ENCODE data around the gene SLC4A11.
"Not testable (repeated sequence)": the region's sequence is repeated elsewhere in the genome, so short reads cannot be mapped to it uniquely, and the experiment has no call there.

SLC4A11 gene

DNA sequence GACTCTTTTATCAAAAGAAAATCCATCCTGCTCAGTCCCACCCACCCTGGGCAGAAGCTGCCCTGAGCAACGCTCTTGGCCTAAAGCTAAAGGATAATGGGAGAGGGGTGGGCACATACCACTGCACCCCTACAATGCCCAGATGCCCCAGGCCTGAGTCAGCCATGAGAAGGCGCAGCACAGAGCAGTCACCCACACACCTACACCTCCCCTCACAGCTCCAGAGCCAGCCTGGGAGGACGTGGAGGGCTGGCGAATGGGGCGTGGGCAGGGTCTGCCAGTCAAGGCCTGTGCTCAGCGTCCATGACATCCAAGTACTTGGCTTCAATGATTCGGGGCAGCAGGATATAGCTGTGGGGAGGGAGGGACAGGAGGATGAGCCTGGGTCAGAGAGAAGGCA lies 11.5 kb downstream of the SLC4A11 start:
- no peak for DNase-seq

DNA sequence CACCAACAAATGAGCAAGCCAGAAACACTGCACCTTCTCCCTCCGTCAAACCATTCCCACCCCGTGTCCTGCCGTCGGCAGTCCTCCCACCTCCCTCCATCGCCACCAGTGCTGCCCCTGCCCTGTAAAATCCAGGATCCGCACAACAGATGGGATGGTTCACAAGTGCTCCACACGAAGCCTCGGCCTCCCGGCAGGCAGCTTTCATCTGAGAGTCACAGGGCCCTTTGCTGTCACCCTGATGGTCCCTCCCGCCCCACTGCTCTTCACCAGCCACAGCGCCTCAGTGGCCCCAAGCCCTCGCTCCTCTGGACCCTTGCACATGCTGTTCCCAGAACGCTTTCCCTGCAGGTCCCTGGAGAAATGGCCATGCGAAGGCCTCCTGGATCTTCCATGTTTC lies 12.1 kb downstream of the SLC4A11 start:
- no peak for DNase-seq

DNA sequence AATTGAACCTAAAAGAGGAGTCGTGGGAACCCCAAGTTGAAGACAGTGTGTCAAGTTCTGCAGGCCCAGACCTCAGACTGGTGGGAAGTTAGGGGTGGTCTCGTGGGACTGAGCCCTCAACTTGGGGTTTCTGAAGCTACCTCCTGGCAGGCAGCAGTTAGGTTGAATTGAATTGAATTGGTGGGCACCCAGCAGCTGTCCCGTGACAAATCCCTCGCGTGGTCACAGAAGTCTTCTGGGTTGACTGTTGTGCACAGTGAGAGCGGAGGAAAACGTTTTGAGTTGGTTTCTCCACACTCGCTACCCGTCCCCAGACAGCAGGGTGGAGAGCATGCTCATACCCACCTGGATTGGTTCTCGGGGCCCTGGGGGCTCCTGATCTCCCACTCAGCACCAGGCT lies 12.9 kb downstream of the SLC4A11 start:
- DNase-seq: no peak

DNA sequence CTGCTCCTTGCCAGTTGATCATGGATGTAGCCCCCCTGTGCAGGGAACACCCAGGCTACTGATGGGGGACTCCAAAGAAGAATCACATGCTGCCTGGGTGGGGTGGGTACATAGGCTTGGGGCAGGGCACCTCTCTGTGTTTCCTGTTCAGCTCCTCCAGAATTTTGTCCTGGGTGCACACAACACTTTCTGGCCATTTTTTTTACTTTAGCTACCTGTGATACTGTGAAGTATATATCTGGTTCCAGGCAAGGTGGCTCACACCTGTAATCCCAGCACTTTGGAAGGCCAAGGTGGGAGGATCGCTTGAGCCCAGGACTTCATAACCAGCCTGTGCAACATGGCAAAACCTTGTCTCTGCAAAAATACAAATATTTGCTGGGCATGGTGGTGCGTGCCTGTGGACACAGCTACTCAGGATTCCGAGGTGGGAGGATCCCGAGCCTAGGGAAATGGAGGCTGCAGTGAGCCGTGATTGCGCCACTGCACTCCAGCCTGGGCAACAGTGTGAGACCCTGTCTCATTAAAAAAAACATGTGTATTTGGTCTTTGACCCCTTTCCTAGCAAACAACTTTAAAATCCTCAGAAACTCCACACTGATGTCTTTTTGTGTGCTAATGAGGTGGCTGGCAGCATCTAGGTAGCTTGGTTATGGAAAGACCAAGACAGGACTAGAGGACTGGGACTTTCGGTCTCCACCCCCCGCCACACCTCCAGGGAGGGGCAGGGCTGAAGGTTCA lies 14.1 kb downstream of the SLC4A11 start:
- peak; percentile 19 for DNase-seq

DNA sequence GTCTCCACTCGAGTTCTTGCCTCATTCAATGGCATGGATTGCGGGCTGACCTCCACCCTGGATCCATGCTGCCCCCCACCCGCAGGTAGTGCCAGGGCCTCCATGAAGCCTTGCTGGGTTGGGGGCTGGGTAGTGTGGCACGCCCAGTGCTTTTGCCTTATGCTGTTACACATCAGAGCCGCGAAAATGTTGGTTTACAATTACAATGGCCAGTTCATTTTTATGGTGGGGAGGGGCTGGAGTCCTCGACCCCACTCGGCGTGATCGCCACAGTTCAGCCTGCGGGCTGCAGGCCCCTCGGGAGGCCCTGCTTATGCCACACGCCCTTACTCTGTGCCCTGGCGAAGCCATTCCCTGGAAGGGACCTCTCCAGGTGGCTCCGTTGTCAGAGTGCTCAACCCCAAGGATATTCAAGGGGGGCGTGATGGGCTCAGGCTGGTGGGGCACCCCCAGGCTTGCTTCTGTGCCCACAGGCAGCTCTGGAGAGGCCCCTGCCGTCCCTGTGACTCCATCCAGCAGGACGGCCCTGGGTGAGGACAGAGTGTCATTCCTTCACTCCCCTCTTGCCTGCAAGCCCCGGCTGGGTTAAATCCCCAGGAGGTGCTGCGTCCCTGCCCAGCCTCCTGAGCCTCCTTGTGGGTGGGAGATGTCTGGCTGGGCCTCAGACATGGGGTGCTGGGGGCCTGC lies 14.9 kb downstream of the SLC4A11 start:
- DNase-seq: no peak

DNA sequence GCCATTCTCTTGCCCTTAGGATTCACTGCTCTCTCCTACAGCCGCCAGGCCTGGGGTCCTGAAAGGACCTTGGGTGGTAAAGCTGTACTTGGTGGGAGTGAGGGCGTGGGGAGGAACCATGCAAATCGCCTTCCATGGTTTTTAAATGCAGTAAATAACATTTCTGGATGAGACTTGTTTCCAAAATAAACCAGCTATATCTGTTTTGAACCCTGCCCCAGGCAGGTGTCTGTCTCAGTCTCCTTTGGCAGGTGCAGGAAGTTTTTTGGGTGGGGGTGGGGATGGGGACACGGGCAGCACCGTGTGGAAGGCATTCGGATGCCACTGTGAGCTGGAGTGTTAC lies 15.4 kb downstream of the SLC4A11 start:
- no peak for DNase-seq

DNA sequence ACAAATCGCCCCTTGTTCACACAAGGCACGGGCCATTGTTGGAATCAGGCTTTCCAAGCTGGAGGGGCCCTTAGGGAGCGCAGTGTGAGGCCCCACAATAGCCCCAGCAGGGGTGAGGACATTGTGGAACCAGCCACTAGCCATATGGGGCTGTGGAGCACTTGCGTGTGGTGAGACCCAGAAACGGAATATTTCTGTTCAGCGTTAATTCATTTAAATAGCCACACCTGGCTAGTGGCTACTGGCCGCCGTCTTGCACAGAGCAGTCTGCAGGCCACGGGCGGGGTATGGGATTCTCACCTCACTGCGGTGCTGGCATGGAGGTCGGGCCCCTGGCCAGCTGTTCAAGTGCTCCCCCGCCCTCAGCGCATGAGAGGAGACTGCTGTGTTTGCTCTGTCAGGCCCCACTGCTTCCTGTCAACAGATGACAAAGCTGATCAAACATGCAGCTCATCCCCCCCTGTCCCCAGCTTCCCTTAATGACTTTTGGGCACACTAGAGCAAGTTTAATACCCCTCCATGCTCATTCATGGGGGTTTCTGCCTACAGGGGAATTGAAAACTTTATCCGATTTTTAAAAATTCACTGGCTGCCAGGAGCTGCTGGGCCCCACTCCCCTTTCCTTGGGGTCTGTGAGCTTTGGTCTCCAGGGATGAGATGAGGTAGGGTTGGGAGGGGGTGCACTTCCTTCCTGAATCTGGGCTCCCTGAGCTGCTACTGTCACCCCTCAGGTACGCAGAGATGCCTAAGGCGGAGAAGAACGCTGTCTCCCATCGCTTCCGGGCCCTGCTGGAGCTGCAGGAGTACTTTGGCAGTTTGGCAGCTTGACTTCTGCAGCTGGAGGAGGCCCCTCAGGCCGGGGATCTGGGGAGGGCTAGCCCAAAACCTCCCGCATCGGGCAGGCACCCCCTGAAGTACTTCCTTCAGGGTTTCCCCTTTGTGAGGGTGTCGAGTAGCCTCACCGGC lies 16.1 kb downstream of the SLC4A11 start:
- DNase-seq: peak; percentile 99

DNA sequence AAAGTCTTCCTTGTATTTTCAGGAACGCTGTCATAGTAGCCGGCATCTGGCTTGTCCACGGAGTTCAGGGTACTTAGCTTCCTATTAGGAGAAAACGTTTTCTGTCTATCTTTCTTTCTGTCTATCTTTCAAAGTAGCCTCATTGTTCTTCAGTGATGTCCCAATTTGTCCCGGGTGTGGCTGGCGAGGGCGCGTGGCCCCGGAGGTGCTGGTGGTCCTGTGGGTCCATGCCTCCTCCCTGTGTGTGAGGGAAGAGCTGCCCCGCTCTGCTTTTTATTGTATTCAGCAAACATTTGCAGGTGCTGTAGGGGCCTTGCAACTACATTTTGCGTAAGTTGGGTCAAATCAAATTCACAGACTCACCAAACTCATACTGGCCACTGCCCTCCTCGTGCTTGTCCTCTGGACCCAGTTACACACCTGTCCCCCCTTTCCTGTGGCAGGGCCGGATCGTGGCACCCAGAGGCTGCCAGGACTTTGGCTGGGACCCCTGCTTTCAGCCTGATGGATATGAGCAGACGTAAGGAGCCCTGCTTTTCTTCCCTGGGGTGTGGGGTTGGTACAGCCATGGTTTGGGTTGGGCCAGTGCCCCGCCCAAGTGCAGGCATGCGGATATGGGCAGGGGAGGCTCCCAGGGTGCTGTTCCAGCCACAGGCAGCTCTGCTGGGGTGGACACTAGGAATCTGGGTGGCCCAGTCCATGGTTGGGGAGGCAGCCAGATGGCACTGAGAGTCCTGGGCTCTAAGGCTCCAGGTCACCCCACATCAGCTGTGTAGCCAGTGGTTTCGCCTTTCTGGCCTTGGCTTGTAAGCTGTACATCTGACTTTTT lies 17.4 kb downstream of the SLC4A11 start:
- DNase-seq: no peak

DNA sequence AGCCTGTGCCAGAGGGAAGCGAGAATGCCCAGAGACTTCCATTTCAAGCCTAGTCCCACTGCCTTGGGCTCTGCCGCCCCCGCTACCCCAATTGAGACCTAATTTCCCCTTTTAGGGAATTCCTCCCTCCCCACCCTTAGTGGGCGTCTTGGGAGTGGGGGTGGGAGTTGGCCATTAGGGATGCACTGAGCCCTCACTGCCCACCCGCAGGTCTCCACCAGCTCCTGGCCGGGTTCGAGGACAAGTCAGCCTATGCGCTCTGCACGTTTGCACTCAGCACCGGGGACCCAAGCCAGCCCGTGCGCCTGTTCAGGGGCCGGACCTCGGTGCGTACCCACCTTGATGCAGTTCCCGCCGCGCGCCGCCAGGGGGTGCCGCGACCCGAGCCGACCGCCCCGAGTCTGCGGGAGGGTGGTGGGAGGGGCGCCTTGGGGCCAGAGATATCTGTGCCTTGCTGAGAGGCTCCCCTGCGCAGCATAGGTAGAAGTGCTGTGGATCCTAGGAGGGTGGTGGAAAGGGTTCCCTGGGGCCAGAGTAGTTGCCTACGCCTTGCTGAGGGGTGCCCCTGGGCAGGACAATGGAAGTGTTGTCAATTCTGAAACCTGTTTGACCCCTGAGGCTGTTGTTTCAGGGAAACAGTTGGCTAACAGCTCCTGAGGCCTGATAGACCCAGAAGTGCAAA lies 20.5 kb downstream of the SLC4A11 start:
- DNase-seq: peak; percentile 63

DNA sequence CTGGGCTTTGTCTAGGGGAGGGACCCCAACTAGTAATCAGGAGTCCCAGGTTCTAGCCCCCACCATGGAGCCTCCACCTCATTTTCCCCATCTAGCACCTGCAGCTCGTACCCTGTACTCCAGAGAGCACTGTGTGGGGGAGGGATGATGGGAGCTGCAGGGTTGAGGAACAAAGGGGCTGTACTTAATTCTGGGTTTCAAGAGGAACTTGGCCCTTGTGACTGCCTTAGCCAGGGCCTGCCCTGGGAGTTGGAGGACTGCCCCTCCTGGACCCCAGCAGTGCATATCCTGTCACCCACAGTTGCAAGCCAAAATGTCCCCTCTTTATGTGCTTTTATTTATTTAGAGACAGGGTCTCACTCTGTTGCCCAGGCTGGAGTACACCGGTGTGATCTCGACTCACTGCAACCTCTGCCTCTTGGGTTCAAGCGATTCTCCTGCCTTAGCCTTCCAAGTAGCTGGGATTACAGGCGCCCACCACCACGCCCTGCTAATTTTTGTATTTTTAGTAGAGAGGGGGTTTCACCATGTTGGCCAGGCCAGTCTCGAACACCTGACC lies 23.6 kb downstream of the SLC4A11 start:
- DNase-seq: not testable (repeated sequence)

DNA sequence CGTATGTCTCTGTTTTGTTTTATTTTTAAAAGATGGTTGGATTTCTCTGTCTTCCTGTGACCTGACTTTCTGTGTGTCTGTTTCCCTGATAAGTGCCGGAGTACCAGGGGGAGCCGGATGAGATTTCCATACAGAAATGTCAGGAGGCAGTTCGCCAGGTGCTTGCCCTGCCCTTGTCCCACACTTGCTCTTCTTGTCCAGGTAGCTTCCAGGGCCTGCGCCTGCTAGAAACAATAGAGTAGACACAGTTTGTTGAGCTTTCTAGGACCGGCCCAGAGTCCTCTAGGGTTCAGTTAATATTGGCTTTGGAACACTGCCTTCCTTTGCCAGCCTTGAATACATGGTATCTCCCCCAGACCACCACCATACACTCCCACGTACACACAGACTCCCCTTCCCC lies 25.8 kb downstream of the SLC4A11 start:
- DNase-seq: no peak

DNA sequence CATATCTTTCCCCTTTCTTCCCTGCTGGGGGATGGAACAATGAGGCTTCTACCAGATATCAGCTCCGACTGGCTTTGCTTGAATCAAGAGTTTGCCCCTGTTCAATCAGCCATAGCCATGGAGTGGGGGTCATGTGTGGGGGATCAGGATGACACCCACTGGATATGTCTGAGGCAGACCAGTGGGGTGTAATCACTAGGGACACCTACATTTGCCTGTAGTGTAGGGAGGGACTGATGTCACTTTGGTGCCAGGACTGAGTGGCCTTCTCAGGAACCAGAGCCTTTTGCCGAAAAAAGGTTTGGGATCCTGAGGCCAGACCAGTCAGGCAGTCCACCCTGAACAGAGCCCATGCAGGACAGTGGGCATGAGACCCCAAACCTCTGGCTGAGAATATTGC lies 28.6 kb downstream of the SLC4A11 start:
- DNase-seq: no peak

DNA sequence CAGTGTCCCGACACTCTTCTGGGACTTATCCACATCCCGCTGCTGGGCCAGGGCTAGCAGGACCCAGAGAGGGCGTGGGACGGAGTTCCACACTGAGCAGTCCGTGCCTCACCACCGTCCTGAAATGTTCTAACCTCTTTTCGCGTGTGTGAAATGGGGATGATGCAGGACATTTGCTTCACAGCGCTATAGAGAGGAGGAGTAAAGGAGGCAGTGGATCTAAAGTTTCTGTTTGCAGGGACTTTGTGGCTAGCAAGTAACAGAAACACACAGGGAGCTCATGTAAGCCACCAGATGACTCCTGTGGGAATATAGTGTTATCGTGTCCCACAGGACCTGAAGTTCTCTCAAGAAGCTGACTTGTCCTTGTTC lies 29.1 kb downstream of the SLC4A11 start:
- no peak for DNase-seq

DNA sequence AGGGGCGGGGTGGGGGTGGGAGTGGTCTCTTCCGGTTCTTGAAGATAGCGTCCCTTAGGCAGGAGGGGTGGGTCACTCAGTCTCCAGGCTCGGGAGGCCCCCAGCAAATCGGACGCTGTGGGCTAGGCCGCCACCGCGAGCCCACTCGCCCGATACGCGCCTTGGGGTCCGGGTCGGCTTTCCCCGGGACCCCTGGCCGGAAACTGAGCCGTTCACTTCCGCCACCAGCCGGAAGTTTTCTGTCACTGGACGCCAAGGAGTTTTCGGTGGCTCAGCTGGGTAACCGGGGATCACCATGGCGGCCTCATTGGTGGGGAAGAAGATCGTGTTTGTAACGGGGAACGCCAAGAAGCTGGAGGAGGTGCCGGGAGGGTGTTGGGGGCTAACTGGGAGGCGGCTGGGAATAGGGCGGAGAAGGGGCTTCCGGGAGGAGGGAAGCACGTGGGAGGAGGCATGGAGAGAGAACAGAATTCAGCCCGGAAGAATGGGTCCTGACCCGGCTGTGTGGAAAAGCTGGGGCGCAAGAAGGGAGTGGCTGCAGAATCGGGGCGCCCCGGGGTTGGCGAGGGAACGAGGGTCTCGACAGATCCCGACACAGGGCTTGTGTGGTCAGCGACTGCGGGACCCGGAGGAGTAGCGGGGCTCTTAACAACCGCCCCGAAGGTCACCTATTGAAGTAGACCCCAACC lies 29.6 kb downstream of the SLC4A11 start, which contains the start of gene ITPA:
ITPA (plus strand) TSS at position 242 of the 689 bp plus-strand sequence; CDS start at position 296, 54 bp downstream.
- DNase-seq: no peak

DNA sequence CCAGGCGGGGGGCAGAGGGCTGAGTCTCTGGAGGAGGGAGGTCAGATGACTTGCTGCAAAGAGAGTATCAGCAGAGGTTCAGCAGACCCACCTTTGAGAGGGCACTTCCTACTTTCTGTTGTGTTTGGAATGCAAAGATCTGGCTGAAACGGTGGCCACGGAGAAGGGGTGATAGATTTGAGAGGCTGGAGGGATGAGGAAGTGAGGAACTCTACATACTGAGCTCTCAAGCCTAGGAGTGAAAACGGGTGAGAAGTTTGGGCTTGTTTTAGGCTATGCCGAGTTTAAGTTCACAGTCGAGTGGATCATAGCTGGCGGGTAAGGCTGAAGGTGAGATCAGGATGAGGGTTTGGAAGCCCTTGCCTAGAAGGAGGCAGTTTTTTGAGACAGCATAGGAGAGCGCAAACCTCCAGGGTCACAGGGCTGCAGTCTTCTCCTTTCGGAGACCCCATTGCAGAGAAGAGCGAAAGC lies 30.2 kb downstream of the SLC4A11 start:
- no peak for DNase-seq

DNA sequence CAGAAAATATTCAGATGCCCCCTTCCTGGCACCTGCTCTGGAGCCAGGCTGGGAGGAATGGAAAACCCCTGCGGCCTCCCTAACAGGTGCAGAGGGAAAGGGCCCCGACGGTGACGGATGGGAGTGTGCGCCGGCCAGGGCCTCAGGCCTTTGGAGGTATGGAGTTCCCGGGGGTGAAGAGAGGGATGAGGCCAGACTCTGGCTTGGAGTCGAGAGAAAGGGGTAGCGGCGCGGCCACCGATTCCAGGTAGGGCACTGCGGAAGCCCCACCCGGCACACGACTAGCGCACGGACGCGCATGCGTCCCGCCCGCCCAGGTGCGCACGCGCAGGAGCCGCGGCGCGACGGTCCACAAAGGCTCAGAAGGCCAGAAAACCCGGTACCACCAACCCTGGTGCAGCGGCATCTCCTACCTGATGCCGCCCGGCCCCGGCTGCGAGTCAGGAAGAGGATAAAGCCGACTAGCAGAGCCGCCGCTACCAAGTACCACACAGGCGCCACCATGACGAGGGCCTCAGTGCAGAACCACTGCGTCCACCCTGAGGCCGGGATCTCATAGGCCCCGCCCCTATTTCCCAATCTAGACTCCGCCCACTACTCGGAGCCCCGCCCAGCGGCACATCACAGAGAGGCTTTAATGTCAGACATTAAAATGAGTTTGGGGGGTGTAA lies 34.7 kb downstream of the SLC4A11 start, which contains the start of gene DDRGK1:
DDRGK1 (minus strand) TSS at position 559 of the 671 bp plus-strand sequence; CDS start at position 504, 55 bp downstream.
- peak; percentile 88 for DNase-seq

DNA sequence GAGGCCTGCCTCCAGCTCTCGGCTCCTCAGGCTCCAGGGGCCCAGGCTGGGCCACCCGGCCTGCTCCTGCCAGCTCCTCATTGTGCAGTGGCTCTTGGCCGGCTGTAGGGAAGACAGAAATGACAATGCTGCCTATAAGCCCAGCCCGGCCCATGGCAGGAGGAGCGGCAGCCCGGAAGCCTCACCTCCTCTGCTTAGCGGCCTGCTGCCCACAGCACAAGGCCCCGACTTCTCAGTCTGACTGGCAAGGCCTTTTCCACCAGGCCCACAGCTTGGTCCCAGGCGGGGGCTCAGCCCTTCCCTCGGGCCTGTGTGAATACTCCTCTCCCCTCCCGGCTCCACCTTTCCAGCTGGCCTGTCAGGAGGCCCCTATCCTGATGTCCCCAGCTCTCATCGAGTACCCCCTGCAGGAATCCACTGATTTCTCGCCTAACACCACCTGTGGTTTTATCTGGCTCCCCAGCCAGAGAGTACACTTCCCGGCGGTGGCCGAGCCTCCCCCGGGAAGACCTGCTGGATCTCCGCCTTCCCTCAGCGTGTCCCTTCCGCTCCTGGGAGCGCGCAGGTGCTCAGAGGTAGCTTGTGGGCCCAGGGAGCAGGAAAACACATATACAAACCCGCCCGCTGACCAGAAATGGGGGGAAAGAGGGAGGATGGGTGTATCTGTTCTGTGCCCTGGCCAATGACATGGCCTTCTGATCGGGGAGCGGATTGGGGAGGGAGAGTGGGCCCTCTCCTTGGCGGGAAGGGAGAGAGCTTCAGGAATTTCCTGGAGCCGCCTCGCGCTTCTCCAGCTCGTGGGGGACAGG lies 35.5 kb downstream of the SLC4A11 start:
- peak; percentile 58 for DNase-seq

DNA sequence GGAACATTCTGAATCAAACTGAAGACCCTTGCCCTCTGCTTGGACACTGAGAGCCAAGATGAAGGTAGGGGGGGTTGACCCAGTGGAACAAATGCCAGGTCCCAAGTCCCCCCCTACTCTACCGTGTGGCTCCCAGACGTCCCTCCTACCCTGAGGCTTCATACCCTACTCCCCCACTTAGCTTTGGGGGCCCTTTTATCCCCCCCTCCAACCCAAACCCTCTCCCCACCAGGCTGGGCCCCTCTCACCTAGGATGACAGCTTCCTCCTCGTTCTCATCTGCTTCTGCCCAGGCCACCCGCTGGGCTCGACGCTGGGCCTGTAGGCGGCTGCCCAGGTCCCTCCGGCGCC lies 36.0 kb downstream of the SLC4A11 start:
- DNase-seq: no peak

All from NCI-H510A (cell line).